ENCODE data around the gene ZNF280D.

GRCh38 chr15:56716334-56716733 is 17.0 kb downstream of the ZNF280D start:
- TF ChIP-seq YY1 (IDR thresholded peaks at IDR 0.05; ENCODE audit: insufficient read depth, insufficient read length) (no peak), SUZ12 (IDR thresholded peaks at IDR 0.05; ENCODE audit: extremely low read depth, insufficient read depth, insufficient read length) (no peak)
